ENCODE data around the gene HEMGN. TPM values are rescaled to one million over a fixed set of nuclear protein-coding genes. Genes with fewer than 3 reads are reported as not detected.

HEMGN gene
- total and polyA plus RNA-seq, 2 of the 8 experiments (the other 6 are each of a cell fraction or from before 2014, with no cell fraction given): not detected

DNA sequence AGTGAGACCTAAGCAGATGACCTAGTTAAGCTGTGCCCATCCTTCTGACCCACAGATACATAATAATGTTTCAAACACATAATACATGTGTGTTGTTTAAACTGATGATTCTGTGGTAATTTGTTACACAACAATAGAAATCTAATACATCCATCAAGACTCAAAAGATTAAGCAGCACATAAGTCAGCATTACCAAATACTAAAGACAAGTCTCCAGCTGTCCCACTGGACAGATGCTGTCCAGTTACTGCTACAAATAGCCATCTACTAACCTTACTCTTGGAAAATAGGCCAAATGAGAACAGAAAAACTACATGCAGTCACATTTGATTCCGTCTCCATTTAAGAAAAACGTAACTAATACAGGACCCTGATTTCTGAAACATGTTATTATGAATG, 26.4 kb downstream of the HEMGN start:
- DNase-seq (ENCODE audit: low read depth in 1 of 2, low spot score in 2 of 2) (no peak), FAIRE-seq (no peak)
- Histone ChIP-seq H4K20me1 (replicated peaks in 1 of 2; ENCODE audit: control insufficient read depth in 1 of 2, insufficient read depth in 2 of 2, low read length in 2 of 2) (peaks cover 0 to 2% of the 10 kb centered on the region in 2 experiments), H3K79me2 (ENCODE audit: control insufficient read depth in 1 of 2, insufficient read depth in 2 of 2, low read length in 2 of 2) (no peaks in the 10 kb centered on the region), H3K9ac (replicated peaks in 1 of 4; ENCODE audit: extremely low read depth in 1 of 4, low read depth in 3 of 4, low read length in 3 of 4) (no peak overlapping the region), H3K79me1 (ENCODE audit: low read depth, low read length) (peaks cover 3% of the 10 kb centered on the region; the same call in 1 of the 2 replicates), H3K4me1 (replicated peaks in 1 of 4; ENCODE audit: control insufficient read depth in 3 of 4, insufficient read depth in 4 of 4, low read length in 3 of 4) (no peaks in the 10 kb centered on the region), H3K56ac (replicated peaks; ENCODE audit: insufficient read length, low read depth, low read length) (no peak overlapping the region), H4K8ac (ENCODE audit: extremely low read depth, insufficient read depth, low read length) (no peak overlapping the region), H2BK120ac (replicated peaks; ENCODE audit: low read depth, low read length) (no peak overlapping the region), H3K4ac (replicated peaks; ENCODE audit: insufficient read length, low read depth, low read length) (no peak overlapping the region), H2AK5ac (ENCODE audit: low read depth, low read length) (no peak overlapping the region), H2BK15ac (ENCODE audit: low read length) (no peak overlapping the region), H3K36me3 (ENCODE audit: control insufficient read depth in 2 of 4, insufficient read depth in 4 of 4, low read length in 3 of 4) (peaks cover 0 to 4% (median 1%) of the 10 kb centered on the region in 4 experiments; a peak in 3 of 8 replicates), H3K23me2 (ENCODE audit: low read depth, low read length) (no peaks in the 10 kb centered on the region), H2AFZ (ENCODE audit: low read length) (no peak overlapping the region), H3K9me3 (ENCODE audit: insufficient read depth in 2 of 2, low read depth in 1 of 2, low read length in 1 of 2) (no peaks in the 10 kb centered on the region), H3K27me3 (replicated peaks in 1 of 4; ENCODE audit: control insufficient read depth in 3 of 4, extremely low read depth in 1 of 4, insufficient read depth in 3 of 4, low read length in 3 of 4) (no peaks in the 10 kb centered on the region), H3K4me2 (ENCODE audit: insufficient read depth in 1 of 2, low read depth in 2 of 2, low read length in 2 of 2) (no peak overlapping the region), H2BK12ac (ENCODE audit: low read depth, low read length) (no peak overlapping the region), H3K4me3 (ENCODE audit: extremely low read depth in 1 of 4, insufficient read depth in 2 of 4, low read depth in 3 of 4, low read length in 4 of 4) (no peak overlapping the region), H4K5ac (ENCODE audit: insufficient read length, low read depth, low read length) (no peak overlapping the region), H4K91ac (replicated peaks; ENCODE audit: insufficient read length, low read length) (no peak overlapping the region), H2BK5ac (ENCODE audit: low read depth, low read length) (no peak overlapping the region), H3K23ac (ENCODE audit: insufficient read length) (no peak overlapping the region), H3K18ac (ENCODE audit: extremely low read depth, low read length) (no peak overlapping the region), H3K27ac (ENCODE audit: low read depth, low read length) (no peak overlapping the region), H3K14ac (ENCODE audit: insufficient read length) (no peak overlapping the region), H2BK20ac (ENCODE audit: low read length) (no peak overlapping the region)
- WGBS, 2 experiments (ENCODE audit: extremely low coverage in 1 of 2, insufficient coverage in 1 of 2, insufficient read length in 1 of 2, insufficient replicate concordance in 2 of 2, low coverage in 1 of 2, low lambda C conversion rate in 2 of 2, missing lambda C conversion rate in 1 of 2): 93% methylated on average over 2 of the region's 2 CpGs; no CpG with 5 or more reads in 1 of the 2 experiments
- CTCF ChIA-PET (ENCODE audit: partially characterized antibody): interaction anchor here (1.3 to 4.3 kb wide), 4 partner anchors 10 to 20 kb away, joined by 5 to 34 read pairs (median 18); partner anchors contain the start of gene TRMO
- POLR2A ChIA-PET (ENCODE audit: partially characterized antibody): interaction anchor here (1.9 kb wide), 1 partner anchor 10 kb away, joined by 9 read pairs; the partner anchor contains the start of gene TRMO
- no peak for TF ChIP-seq SIX5 (IDR thresholded peaks at IDR 0.05; ENCODE audit: low read depth, low read length)
- TF ChIP-seq EZH2 (IDR thresholded peaks at IDR 0.05; ENCODE audit: low read depth, low read length, severe bottlenecking): no peak
- TF ChIP-seq RBBP5 (IDR thresholded peaks at IDR 0.05; ENCODE audit: borderline replicate concordance, low read depth, low read length): no peak
- TF ChIP-seq RXRA (IDR thresholded peaks at IDR 0.05; ENCODE audit: insufficient read depth, low read depth, low read length): no peak
- no peak for TF ChIP-seq CHD2 (IDR thresholded peaks at IDR 0.05; ENCODE audit: low read length)
- TF ChIP-seq BRCA1 (IDR thresholded peaks at IDR 0.05; ENCODE audit: low read depth, low read length): no peak
- no peak for TF ChIP-seq CTBP2 (IDR thresholded peaks at IDR 0.05; ENCODE audit: borderline replicate concordance, insufficient read depth, insufficient read length, low read length)
